Activated CD4-positive, alpha-beta T cell treated with anti-CD3 and anti-CD28 coated beads for 24 hours (primary cell): ENCODE measurements around the gene IRAK4.
A peak's percentile ranks its signal among the peaks of the same experiment; 100 is the strongest.

Experiments
- DNase-seq, 2 donors: peaks; one replicate each; pipeline ENCODE4 v3.0.0-alpha.2; 2020; ENCODE audit warnings: low read depth in 2 of 2

The IRAK4 gene

GRCh38 chr12:43766291-43766690, 7.5 kb downstream of the IRAK4 start:
- DNase-seq, result no peak

- DNase-seq, result no peak
These were observed 17.7 kb downstream of the IRAK4 start for GRCh38 chr12:43776498-43776897.

- no peak for DNase-seq
These were observed 28.3 kb downstream of the IRAK4 start for GRCh38 chr12:43786899-43787693.

GRCh38 chr12:43789941-43790340, 31.2 kb downstream of the IRAK4 start:
- DNase-seq, result no peak

- DNase-seq, result no peak
These were observed 37.0 kb downstream of the IRAK4 start for GRCh38 chr12:43795716-43796280.

GRCh38 chr12:43797561-43798217, 38.9 kb downstream of the IRAK4 start:
- no peak for DNase-seq

GRCh38 chr12:43805149-43805859, 46.6 kb downstream of the IRAK4 start:
- DNase-seq, result no peak

GRCh38 chr12:43805860-43806736, 47.3 kb downstream of the IRAK4 start, which contains the start of gene TWF1:
Gene TWF1 (minus strand): TSS chr12:43806317. CDS start chr12:43806245, 72 bp downstream.
- DNase-seq, result peak; percentile 72 to 77

- no peak for DNase-seq
These were observed 48.0 kb downstream of the IRAK4 start for GRCh38 chr12:43806737-43807072.

GRCh38 chr12:43807386-43807785, 48.6 kb downstream of the IRAK4 start:
- DNase-seq, result no peak

- no peak for DNase-seq
These were observed 53.3 kb downstream of the IRAK4 start for GRCh38 chr12:43812057-43812456.

GRCh38 chr12:43812926-43813325, 54.2 kb downstream of the IRAK4 start:
- no peak for DNase-seq

GRCh38 chr12:43815416-43815815, 56.7 kb downstream of the IRAK4 start:
- DNase-seq, result no peak

GRCh38 chr12:43816168-43816567, 57.4 kb downstream of the IRAK4 start:
- no peak for DNase-seq

- no peak for DNase-seq
These were observed 65.5 kb downstream of the IRAK4 start for GRCh38 chr12:43824207-43824775.

- DNase-seq, result no peak
These were observed 67.9 kb downstream of the IRAK4 start for GRCh38 chr12:43826681-43827080.

- DNase-seq, result no peak
These were observed 68.3 kb downstream of the IRAK4 start for GRCh38 chr12:43827093-43827492.

- no peak for DNase-seq
These were observed 73.9 kb downstream of the IRAK4 start for GRCh38 chr12:43832463-43833168.

- DNase-seq, result no peak
These were observed 76.5 kb downstream of the IRAK4 start for GRCh38 chr12:43835264-43835655.
